Type B pancreatic cell (in vitro differentiated cells): ENCODE results near the gene SHB. TPM values are rescaled to one million over a fixed set of nuclear protein-coding genes. Genes with fewer than 3 reads are reported as not detected.

Experiments used
- DNase-seq: peaks from one replicate; pipeline ENCODE4 v3.0.0; 2021; ENCODE audit warnings: mixed read lengths; ENCODE audit not compliant: unreplicated experiment; ENCODE audit errors: extremely low spot score
- H3K27ac Mint-ChIP-seq: 2 replicates; pipeline ENCODE4 v1.8.0; 2021; ENCODE audit warnings: mild to moderate bottlenecking, mixed read lengths
- H3K27me3 Mint-ChIP-seq: 2 replicates; pipeline ENCODE4 v1.8.0; 2021; ENCODE audit warnings: mixed read lengths
- H3K36me3 Mint-ChIP-seq: 2 replicates; pipeline ENCODE4 v1.8.0; 2021; ENCODE audit warnings: mixed read lengths
- H3K4me1 Mint-ChIP-seq: one replicate; pipeline ENCODE4 v1.8.0; 2021; ENCODE audit warnings: mixed read lengths; ENCODE audit not compliant: unreplicated experiment
- H3K4me3 Mint-ChIP-seq: 2 replicates; pipeline ENCODE4 v1.8.0; 2021; ENCODE audit warnings: mild to moderate bottlenecking, mixed read lengths
- H3K9me3 Mint-ChIP-seq: 2 replicates; pipeline ENCODE4 v1.8.0; 2021; ENCODE audit warnings: mixed read lengths
- total RNA-seq: library from RNA; stranded (reverse); gene quantifications from 2 replicates; pipeline ENCODE4 v1.2.1, GENCODE V29; 2021; ENCODE audit warnings: low replicate concordance
- TF ChIP-seq, protein P1 (sequence below): fragments of 200-600 bp; sonication (generic); conservative IDR thresholded peaks from 2 replicates; pipeline ENCODE4 v1.5.0; 2021; ENCODE audit warnings: antibody characterized with exemption, mild to moderate bottlenecking

The SHB gene
- total RNA-seq, 1 donor from 2014 or later: 14.4 TPM

DNA sequence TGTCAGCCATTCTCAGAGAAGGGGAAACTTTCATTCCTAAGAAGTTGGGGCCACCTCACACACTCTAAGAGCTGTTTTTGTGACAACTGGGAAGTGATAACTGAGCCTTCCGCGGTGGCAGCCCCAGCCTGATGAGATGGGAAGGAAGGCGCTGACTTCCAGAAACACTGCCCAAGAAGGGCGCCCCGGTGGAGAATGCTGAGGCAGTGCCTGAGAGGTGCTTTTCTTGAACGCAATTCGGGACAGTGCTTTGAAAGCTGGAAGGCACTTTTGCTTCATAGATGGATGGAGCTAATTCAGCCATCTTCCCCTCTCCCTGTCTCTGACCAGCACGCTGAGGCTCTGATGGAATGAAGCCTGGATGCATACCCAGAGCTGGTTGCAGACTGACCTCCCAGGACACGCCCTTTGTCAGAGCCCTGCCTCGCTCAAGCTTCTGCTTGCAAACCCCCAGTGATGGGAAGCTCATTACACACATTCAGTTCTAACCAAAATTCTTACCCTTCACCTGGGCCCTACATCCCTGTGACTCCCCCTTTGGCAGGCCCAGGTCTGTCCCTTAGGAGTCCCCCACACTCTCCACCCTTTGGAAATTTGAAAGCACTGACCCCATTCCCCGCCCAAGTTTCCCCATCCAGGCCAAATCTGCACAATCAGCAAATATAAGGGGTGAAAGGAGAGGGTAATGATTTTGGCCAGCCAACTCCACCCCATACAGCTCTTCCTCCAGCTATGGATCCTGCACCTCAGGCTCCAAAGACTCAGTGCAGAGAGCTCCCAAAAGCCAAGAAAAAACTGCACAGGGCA is 98.5 kb downstream of the SHB start:
- Mint-ChIP-seq H3K27ac (peak overlapping the region; percentile 48), H3K27me3 (no peaks in the 10 kb centered on the region), H3K36me3 (peaks cover 10% of the 10 kb centered on the region), H3K4me3 (no peak overlapping the region), H3K4me1 (peaks cover 24% of the 10 kb centered on the region), H3K9me3 (no peaks in the 10 kb centered on the region)
- TF ChIP-seq, protein P1, sequence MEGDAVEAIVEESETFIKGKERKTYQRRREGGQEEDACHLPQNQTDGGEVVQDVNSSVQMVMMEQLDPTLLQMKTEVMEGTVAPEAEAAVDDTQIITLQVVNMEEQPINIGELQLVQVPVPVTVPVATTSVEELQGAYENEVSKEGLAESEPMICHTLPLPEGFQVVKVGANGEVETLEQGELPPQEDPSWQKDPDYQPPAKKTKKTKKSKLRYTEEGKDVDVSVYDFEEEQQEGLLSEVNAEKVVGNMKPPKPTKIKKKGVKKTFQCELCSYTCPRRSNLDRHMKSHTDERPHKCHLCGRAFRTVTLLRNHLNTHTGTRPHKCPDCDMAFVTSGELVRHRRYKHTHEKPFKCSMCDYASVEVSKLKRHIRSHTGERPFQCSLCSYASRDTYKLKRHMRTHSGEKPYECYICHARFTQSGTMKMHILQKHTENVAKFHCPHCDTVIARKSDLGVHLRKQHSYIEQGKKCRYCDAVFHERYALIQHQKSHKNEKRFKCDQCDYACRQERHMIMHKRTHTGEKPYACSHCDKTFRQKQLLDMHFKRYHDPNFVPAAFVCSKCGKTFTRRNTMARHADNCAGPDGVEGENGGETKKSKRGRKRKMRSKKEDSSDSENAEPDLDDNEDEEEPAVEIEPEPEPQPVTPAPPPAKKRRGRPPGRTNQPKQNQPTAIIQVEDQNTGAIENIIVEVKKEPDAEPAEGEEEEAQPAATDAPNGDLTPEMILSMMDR: no peak
- DNase-seq: no peak

DNA sequence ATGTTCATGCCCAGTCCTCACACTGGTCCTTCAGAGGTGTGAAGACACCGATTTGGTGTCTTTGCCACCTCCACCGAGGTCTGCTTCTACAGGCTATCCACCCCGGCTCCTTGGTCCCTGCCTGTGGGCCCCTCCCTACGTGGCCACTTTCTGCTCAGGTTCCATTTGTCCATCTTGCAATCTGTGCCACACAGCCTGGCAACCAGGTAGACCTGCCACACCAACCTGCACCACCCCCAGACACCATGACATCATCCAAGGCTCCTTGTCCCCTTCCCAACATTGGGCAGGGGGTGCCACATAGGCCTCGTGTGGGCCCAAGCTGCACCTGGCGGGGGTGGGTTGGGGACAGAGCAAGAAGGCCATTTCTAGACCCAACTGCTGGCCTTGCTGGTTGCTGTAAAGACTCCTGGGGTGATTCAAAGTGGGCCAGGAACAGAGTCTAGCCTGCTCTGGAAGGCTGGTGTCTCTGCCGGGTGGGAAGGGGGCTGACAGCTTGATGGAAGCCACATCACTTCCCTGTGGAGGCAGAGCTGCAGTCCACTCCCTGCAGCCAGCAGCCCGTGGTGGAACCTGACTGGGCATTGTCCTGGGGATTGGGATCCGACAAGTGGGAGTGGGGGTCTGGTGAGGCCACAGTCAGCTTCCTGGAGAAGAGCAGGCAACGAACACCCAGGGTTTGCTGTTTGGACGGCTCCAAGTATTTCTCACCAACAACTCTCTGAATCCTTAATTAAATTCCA is 99.3 kb downstream of the SHB start:
- no peak overlapping the region for H3K4me3 Mint-ChIP-seq
- no peaks in the 10 kb centered on the region for H3K9me3 Mint-ChIP-seq
- TF ChIP-seq, protein P1: no peak
- no peak for DNase-seq
- H3K27me3 Mint-ChIP-seq: no peaks in the 10 kb centered on the region
- H3K27ac Mint-ChIP-seq: no peak overlapping the region
- H3K4me1 Mint-ChIP-seq: peaks cover 28% of the 10 kb centered on the region
- peaks cover 10% of the 10 kb centered on the region for H3K36me3 Mint-ChIP-seq

DNA sequence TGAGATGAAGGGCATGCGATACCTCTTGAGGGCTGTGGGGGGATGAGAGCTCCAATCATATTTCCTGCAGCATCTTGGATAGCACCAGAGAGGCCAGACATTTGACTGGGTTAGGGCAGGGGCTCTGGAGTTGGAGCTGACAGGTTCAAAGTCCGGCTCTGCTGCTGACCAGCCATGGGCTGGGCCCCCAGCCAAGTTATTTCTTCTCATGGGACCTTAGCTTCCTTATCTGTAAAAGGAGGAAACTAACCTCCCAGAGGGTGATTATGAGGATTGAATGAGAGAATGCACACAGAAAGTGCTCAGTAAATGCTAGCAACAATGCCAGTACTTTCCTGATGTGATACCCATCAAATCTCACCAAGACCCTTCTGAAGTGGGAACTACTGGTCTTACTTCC is 99.9 kb downstream of the SHB start:
- TF ChIP-seq, protein P1: no peak
- H3K27me3 Mint-ChIP-seq: no peaks in the 10 kb centered on the region
- no peaks in the 10 kb centered on the region for H3K9me3 Mint-ChIP-seq
- peak overlapping the region; percentile 25 for H3K27ac Mint-ChIP-seq
- no peak overlapping the region for H3K4me3 Mint-ChIP-seq
- H3K36me3 Mint-ChIP-seq: peaks cover 10% of the 10 kb centered on the region
- H3K4me1 Mint-ChIP-seq: peaks cover 34% of the 10 kb centered on the region
- DNase-seq: no peak

DNA sequence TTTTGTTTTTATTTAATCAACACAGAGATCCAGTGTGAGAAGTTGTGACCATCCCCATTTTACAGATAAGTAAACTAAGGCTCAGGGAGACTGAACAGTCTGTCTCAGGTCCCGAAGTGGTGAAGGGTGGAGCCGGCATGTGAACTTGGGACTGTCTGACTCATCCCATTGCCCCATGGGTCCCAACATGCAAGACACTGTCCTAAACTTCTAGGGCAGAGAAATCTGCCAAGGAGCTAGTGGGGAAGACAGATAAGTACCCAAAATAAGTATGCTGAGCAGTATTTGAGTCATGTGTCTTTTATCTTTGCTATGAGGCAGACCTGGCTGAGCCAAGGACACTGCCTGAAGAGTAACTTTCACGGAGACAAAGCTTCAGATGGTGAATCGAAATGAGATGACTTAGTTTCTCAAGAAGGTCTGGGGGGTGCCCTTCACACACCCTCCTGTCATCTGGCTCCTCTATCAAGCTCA is 100.8 kb downstream of the SHB start:
- Mint-ChIP-seq H3K27ac (peak overlapping the region; percentile 34), H3K4me3 (no peak overlapping the region), H3K9me3 (no peaks in the 10 kb centered on the region), H3K27me3 (no peaks in the 10 kb centered on the region), H3K36me3 (peaks cover 10% of the 10 kb centered on the region), H3K4me1 (peaks cover 39% of the 10 kb centered on the region)
- no peak for DNase-seq
- TF ChIP-seq, protein P1: no peak

GRCh38 chr9:37967761-37968080 is 101.3 kb downstream of the SHB start:
- Mint-ChIP-seq H3K36me3 (peaks cover 8% of the 10 kb centered on the region), H3K4me1 (peaks cover 37% of the 10 kb centered on the region)

More at GRCh38 chr9:37967761-37968080, 101.3 kb downstream of the SHB start:
- Mint-ChIP-seq H3K4me3 (no peak overlapping the region), H3K27ac (no peak overlapping the region), H3K9me3 (no peaks in the 10 kb centered on the region), H3K27me3 (no peaks in the 10 kb centered on the region)
- no peak for DNase-seq
- TF ChIP-seq, protein P1: no peak
